WTC11 (cell line): Measurements from ENCODE around the gene NRF1.

Experiments used
- CTCF ChIP-seq: fragments of 200-600 bp; IDR thresholded peaks from 2 replicates; pipeline ENCODE4 v1.8.0; 2022; ENCODE audit warnings: antibody characterized with exemption
- ETV6 ChIP-seq: sonication (generic); formaldehyde crosslinking; IDR thresholded peaks from 2 replicates; pipeline ENCODE4 v1.8.1; 2022; ENCODE audit warnings: mild to moderate bottlenecking, missing genetic modification reagents
- MXD4 ChIP-seq: fragments of 250-450 bp; sonication (Bioruptor Pico); IDR thresholded peaks from 2 replicates; pipeline ENCODE4 v1.8.0; 2021; ENCODE audit warnings: mild to moderate bottlenecking, moderate library complexity, borderline replicate concordance
- SP1 ChIP-seq: sonication (generic); formaldehyde crosslinking; conservative IDR thresholded peaks from 2 replicates; pipeline ENCODE4 v1.8.1; 2022; ENCODE audit warnings: missing genetic modification reagents
- TP53 ChIP-seq: sonication (generic); formaldehyde crosslinking; IDR thresholded peaks from 2 replicates; pipeline ENCODE4 v1.8.1; 2023; ENCODE audit warnings: mild to moderate bottlenecking, missing genetic modification reagents
- ZNF219 ChIP-seq: sonication (generic); formaldehyde crosslinking; IDR thresholded peaks from 2 replicates; pipeline ENCODE4 v1.8.0; 2023; ENCODE audit warnings: missing genetic modification reagents, mild to moderate bottlenecking, borderline replicate concordance
- ZNF232 ChIP-seq: sonication (generic); formaldehyde crosslinking; IDR thresholded peaks from 2 replicates; pipeline ENCODE4 v1.8.0; 2022; ENCODE audit warnings: mild to moderate bottlenecking, missing genetic modification reagents
- ZNF396 ChIP-seq: fragments of 250-450 bp; sonication (Bioruptor Pico); IDR thresholded peaks from 2 replicates; pipeline ENCODE4 v1.8.0; 2021; ENCODE audit warnings: mild to moderate bottlenecking, moderate library complexity, borderline replicate concordance
- TF ChIP-seq, protein P1 (sequence below): sonication (generic); formaldehyde crosslinking; IDR thresholded peaks from 2 replicates; pipeline ENCODE4 v1.8.1; 2023; ENCODE audit warnings: mild to moderate bottlenecking, missing genetic modification reagents
- TF ChIP-seq, protein P2 (sequence below): sonication (generic); formaldehyde crosslinking; IDR thresholded peaks from 2 replicates; pipeline ENCODE4 v1.8.0; 2022; ENCODE audit warnings: missing genetic modification reagents

DNA sequence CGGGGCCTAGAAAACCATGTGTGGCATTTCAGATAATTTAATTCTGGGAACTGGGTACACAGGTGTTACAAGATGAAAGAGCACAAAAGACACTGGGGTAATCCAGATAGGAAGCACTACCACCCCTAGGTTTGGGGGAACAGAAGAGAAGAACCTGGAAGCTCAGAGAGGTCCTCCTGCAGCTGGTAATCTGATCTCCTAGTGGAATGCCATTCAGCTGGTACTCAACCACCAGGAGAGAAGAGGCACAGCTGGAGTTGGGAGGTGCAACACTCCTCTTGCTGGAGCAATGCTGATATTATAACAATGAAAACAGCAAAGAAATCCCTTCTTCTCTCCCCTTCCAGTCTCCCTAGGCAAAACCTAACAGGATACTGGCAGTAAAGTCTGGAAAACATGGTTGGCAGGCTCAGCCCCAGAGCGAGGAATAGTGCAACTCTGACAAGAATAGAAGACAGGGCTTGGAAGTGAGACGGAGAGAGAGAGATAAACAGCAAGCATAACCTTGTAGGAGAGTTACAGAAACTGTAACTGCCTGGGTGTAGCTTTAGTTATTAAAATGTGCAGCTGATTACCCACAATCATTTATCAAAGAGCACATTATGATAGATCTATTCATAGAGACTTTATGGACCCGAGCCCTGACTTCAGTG is 35.0 kb downstream of the NRF1 start:
- TF ChIP-seq CTCF (no peak), ZNF396 (no peak), ZNF232 (CRISPR knock-in tag) (no peak), ZNF219 (CRISPR knock-in tag) (no peak), MXD4 (CRISPR knock-in tag) (0 out of 2 replicates have a peak, but pooled peaks have one; percentile 14), TP53 (CRISPR knock-in tag) (no peak), SP1 (CRISPR knock-in tag) (no peak), ETV6 (no peak)
- TF ChIP-seq, protein P1, sequence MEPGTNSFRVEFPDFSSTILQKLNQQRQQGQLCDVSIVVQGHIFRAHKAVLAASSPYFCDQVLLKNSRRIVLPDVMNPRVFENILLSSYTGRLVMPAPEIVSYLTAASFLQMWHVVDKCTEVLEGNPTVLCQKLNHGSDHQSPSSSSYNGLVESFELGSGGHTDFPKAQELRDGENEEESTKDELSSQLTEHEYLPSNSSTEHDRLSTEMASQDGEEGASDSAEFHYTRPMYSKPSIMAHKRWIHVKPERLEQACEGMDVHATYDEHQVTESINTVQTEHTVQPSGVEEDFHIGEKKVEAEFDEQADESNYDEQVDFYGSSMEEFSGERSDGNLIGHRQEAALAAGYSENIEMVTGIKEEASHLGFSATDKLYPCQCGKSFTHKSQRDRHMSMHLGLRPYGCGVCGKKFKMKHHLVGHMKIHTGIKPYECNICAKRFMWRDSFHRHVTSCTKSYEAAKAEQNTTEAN (CRISPR knock-in tag): no peak
- TF ChIP-seq, protein P2, sequence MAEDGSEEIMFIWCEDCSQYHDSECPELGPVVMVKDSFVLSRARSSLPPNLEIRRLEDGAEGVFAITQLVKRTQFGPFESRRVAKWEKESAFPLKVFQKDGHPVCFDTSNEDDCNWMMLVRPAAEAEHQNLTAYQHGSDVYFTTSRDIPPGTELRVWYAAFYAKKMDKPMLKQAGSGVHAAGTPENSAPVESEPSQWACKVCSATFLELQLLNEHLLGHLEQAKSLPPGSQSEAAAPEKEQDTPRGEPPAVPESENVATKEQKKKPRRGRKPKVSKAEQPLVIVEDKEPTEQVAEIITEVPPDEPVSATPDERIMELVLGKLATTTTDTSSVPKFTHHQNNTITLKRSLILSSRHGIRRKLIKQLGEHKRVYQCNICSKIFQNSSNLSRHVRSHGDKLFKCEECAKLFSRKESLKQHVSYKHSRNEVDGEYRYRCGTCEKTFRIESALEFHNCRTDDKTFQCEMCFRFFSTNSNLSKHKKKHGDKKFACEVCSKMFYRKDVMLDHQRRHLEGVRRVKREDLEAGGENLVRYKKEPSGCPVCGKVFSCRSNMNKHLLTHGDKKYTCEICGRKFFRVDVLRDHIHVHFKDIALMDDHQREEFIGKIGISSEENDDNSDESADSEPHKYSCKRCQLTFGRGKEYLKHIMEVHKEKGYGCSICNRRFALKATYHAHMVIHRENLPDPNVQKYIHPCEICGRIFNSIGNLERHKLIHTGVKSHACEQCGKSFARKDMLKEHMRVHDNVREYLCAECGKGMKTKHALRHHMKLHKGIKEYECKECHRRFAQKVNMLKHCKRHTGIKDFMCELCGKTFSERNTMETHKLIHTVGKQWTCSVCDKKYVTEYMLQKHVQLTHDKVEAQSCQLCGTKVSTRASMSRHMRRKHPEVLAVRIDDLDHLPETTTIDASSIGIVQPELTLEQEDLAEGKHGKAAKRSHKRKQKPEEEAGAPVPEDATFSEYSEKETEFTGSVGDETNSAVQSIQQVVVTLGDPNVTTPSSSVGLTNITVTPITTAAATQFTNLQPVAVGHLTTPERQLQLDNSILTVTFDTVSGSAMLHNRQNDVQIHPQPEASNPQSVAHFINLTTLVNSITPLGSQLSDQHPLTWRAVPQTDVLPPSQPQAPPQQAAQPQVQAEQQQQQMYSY: no peak
